ENCODE data around the gene SLC2A3.
"Not testable (repeated sequence)": the region's sequence is repeated elsewhere in the genome, so short reads cannot be mapped to it uniquely, and the experiment has no call there.

- TF ChIP-seq CTCF, POLR2A, EP300 (IDR thresholded peaks at IDR 0.05): not testable (repeated sequence)
Measured at GRCh38 chr12:7921181-7921580, 14.8 kb downstream of the SLC2A3 start.
